ENCODE measurements around the gene ADAM19. TPM values are rescaled to one million over a fixed set of nuclear protein-coding genes. Genes with fewer than 3 reads are reported as not detected.

Gene ADAM19
- total and polyA plus RNA-seq, 2 of the 4 experiments (the other 2 are of a cell fraction) = 35.5 to 49.2 TPM

- peak; percentile 16; the same call in 1 of the 2 replicates for ATAC-seq (ENCODE audit: low read depth)
- H3K56ac ChIP-seq (ENCODE audit: extremely low read depth, insufficient read depth, low read length) = no peak overlapping the region
- BruUV-seq (replicated peaks) = no TSS peak
- dilution Hi-C loops (cut with HindIII; ENCODE audit: low sequenced_read_pairs, unreplicated experiment) (no loop called here), in situ Hi-C loops (cut with MboI; ENCODE audit: low sequenced_read_pairs) (no loop called here), intact Hi-C loops (cut with micrococcal nuclease) (no loop called here)
- H2BK20ac ChIP-seq (ENCODE audit: low read depth, low read length) = peak overlapping the region; percentile 59
- no peaks in the 10 kb centered on the region for H3K79me1 ChIP-seq (ENCODE audit: low read depth in 1 of 2, low read length in 2 of 2)
- no peaks in the 10 kb centered on the region for H3K27me3 ChIP-seq (ENCODE audit: control insufficient read depth, insufficient read depth, low read length)
- H3K4me1 ChIP-seq (ENCODE audit: control insufficient read depth, insufficient read depth, low read length) = peaks cover 8% of the 10 kb centered on the region
- peaks cover 8% of the 10 kb centered on the region for H3K9me1 ChIP-seq (ENCODE audit: insufficient read depth, low read length)
- POLR2A ChIA-PET (ENCODE audit: unreplicated experiment) = no interaction called here
- DNase-seq = no peak
- H2BK120ac ChIP-seq (ENCODE audit: low read depth, low read length) = peak overlapping the region; percentile 78
- no peaks in the 10 kb centered on the region for H3K36me3 ChIP-seq (ENCODE audit: control insufficient read depth, insufficient read depth, low read length)
- peak overlapping the region; percentile 40; the same call in 1 of the 2 replicates for H2AK5ac ChIP-seq (ENCODE audit: low read depth, low read length)
- CTCF ChIA-PET = no interaction called here
- H3K4ac ChIP-seq (ENCODE audit: low read depth, low read length) = peak overlapping the region; percentile 59
- 0 out of 2 replicates have a peak overlapping the region, but pooled peaks have one; percentile 32 for H3K23ac ChIP-seq (ENCODE audit: low read depth, low read length)
- H4K20me1 ChIP-seq (ENCODE audit: insufficient read depth, low read length) = no peaks in the 10 kb centered on the region
- no peak overlapping the region for H3K4me2 ChIP-seq (ENCODE audit: low read depth, low read length)
- H2AK9ac ChIP-seq (replicated peaks; ENCODE audit: low read depth, low read length, poor library complexity) = no peak overlapping the region
- peak overlapping the region; percentile 46 for H3K14ac ChIP-seq (replicated peaks; ENCODE audit: low read depth, low read length)
- WGBS, 2 experiments (ENCODE audit: extremely low coverage in 2 of 2, insufficient read length in 1 of 2) = no CpG with 5 or more reads among the region's 10 CpGs
- H3K4me3 ChIP-seq (ENCODE audit: insufficient read depth, low read depth, low read length) = no peak overlapping the region
- H3K9me3 ChIP-seq (ENCODE audit: control insufficient read depth, insufficient read depth, low read length) = no peaks in the 10 kb centered on the region
- peak overlapping the region; percentile 68 for H2AFZ ChIP-seq (replicated peaks; ENCODE audit: low read length, poor library complexity)
- H2BK5ac ChIP-seq (ENCODE audit: low read depth, low read length, poor library complexity, severe bottlenecking) = no peak overlapping the region
- peak overlapping the region; percentile 48 for H3K18ac ChIP-seq (ENCODE audit: low read depth, low read length)
- H4K5ac ChIP-seq (ENCODE audit: low read depth, low read length) = peak overlapping the region; percentile 19
- H2BK15ac ChIP-seq (ENCODE audit: low read depth, low read length) = peak overlapping the region; percentile 24; the same call in 1 of the 3 replicates
- H4K91ac ChIP-seq (ENCODE audit: insufficient read depth, low read depth, low read length) = no peak overlapping the region; the same call in 1 of the 2 replicates
- peak overlapping the region; percentile 15; the same call in 1 of the 2 replicates for H3K27ac ChIP-seq (ENCODE audit: insufficient read depth, low read length)
- H3K9ac ChIP-seq (ENCODE audit: low read depth, low read length) = no peak overlapping the region; the same call in 1 of the 2 replicates
- H4K8ac ChIP-seq (ENCODE audit: low read depth in 2 of 2, low read length in 2 of 2) = peak overlapping the region; percentile 28 to 70; a peak in 3 of 4 replicates
- TF ChIP-seq USF2 (IDR thresholded peaks at IDR 0.05; ENCODE audit: low read depth, low read length) (no peak), MXI1 (IDR thresholded peaks at IDR 0.05; ENCODE audit: borderline replicate concordance, low read depth, low read length) (no peak), CTCF (conservative IDR thresholded peaks at IDR 0.05; ENCODE audit: low read depth, low read length) (no peak), POLR2A (IDR thresholded peaks at IDR 0.05; ENCODE audit: low read depth, low read length) (no peak), RFX5 (IDR thresholded peaks at IDR 0.05; ENCODE audit: low read depth, low read length) (no peak), MAZ (IDR thresholded peaks at IDR 0.05; ENCODE audit: borderline replicate concordance, low read depth, low read length) (no peak), FOS (IDR thresholded peaks at IDR 0.05; ENCODE audit: low read depth, low read length) (no peak), CEBPB (IDR thresholded peaks at IDR 0.05; ENCODE audit: low read depth, low read length) (no peak), ELK1 (IDR thresholded peaks at IDR 0.05; ENCODE audit: borderline replicate concordance, low read depth, low read length) (no peak), NFE2L2 (IDR thresholded peaks at IDR 0.05; ENCODE audit: low read depth, low read length) (no peak), MAFK (IDR thresholded peaks at IDR 0.05; ENCODE audit: low read depth, low read length) (no peak), BHLHE40 (IDR thresholded peaks at IDR 0.05; ENCODE audit: low read depth, low read length) (no peak), SMC3 (IDR thresholded peaks at IDR 0.05; ENCODE audit: low read depth, low read length) (no peak), CHD1 (IDR thresholded peaks at IDR 0.05; ENCODE audit: low read depth, low read length) (no peak)
Measured at GRCh38 chr5:157611571-157612476, 36.2 kb upstream of the ADAM19 start.
